ENCODE results near the gene UNC5C.
A peak's percentile ranks its signal among the peaks of the same experiment; 100 is the strongest.

The UNC5C gene

DNA sequence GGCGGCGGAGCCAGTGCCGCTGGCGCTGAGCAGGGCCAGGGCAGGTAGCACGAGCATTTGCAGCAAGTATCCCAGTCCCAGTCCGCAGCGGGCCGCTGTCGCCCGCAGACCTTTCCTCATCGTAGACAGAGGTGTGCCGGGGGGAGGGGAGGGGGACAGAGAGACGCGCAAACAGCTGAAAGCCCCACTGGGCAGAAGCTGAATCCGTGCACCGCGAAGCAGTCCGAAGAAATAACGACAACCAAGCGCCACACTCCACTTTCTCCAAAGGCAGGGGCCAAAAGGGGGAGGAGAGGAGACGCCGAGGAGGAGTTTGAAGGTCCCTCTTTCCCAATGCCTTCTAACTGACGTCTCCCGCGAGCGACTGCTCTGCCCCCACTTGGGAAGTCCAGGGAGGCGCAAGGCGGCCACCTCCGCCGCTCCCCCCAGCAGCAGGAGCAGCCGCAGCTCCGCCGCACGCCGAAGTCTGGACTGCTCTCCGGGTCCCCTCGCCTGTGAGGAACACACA lies at the start of gene UNC5C:
Gene UNC5C, minus strand, starts transcription at position 236 of the 508 bp plus-strand sequence.
- DNase-seq: no peak

DNA sequence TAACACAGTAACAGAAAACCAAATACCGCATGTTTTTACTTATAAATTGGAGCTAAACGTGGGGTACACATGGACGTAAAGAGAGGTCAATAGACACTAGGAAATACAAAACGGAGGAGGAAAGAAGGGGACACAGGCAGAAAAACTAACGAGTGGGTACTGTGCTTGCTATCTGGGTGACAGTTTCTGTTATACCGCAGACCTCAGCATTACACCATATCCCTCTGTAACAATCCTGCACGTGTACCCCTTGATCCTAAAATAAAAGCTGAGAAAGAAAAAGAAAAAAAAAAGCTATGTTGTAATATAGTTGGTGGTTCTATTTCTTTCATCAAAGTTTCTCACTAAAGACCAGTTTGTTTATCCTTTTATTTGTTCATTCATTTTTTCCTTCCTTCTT lies 47.9 kb upstream of the UNC5C start:
- no peak for DNase-seq

DNA sequence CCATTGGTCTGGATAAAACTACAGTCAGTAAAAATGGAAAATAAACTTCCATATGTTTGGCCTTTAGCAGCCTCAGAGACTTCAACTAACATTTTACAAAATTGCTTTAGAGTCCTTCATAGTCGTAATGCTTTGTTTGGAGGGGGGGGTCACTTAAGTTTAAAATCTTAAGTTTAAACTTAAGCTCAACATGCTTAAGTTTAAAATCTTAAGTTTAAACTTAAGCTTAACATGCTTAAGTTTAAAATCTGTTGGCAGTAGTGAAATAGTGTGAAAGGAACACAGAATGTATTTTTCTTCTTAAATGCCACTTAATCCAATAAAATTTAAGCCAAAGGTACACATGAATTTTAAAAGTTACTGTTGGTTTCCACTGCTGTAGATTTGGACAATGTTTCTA lies 45.9 kb upstream of the UNC5C start:
- no peak for DNase-seq

DNA sequence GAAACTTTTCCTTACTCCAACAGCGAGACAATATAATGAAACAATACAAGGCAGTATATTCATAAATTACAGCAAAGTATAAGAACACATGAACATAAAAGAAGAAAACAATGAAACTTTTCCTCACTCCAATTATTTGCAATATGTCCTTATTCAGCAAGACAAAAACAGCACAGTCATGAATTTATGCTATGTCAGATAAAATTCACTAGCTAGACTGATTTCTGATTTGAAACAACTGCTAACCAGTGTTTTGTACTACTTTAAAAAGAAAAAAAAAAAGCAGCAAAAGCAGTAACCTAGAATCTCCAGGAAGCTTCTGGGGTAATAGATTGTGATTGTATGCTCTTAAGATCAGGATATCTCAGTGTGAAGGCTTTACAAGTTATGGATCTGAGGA lies 45.2 kb upstream of the UNC5C start:
- DNase-seq: no peak

DNA sequence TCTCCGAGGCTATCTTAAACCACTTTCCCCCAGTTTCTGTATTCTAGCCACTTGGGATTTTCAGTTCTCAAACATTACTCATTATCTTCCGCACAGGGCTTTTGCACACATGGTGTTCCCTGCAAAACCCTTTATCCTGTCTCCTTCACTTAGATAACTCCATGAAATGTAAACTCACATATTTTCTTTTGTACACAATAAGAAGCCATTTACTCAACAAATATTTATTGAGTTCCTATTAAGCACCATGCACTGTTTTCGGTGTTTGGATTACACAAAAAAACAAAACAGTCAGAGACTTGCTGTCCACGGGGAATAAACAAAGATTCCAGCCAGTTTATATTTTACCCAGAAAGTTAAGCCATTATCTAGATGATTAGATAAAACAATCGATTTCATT lies 42.5 kb upstream of the UNC5C start:
- DNase-seq: no peak

DNA sequence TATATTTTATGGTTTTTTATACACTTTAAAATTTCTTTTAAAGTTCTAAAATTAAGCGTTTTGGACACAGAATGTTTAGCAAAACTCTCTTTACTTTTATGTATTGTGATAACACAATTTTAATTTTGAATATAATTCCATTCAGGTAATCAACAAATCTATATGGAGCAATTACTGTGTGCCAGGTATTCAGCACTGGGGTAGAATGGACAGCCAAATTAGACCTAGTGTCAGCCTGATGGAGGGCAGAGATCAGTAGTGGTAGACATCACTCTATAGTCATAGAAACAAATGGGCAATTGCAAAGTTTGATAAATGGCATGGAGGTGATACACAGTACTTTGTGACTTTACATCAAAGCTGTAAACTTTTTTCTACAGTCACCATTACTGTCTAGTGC lies 41.8 kb upstream of the UNC5C start:
- no peak for DNase-seq

DNA sequence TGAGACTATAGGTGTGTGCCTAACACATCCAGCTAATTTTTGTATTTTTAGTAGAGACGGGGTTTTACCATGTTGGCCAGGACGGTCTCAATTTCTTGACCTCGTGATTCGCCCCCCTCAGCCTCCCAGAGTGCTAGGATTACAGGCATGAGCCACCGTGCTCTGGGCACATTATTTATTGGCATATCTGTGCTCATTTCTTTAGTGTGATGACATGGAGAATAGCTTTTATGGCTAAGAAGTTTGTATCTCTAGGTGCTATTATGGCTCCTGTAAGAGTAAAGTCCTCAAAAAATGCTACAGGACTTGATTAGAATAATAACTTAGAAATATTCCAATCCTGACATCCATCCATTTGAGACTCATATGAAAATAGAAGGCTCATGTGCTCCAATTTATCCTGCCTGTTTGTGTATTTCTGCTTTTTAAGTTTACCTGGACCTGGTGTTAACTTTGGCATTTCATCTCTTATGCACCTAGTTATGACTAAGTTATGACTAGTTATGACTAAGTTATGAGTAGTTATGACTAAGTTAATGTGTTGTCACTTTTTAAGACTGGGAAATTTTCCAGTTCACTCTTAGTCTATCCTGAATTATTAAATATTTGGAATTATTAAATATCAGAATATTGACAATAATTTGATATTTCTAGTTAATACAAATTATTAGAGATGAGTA lies 36.4 kb upstream of the UNC5C start:
- DNase-seq: no peak

DNA sequence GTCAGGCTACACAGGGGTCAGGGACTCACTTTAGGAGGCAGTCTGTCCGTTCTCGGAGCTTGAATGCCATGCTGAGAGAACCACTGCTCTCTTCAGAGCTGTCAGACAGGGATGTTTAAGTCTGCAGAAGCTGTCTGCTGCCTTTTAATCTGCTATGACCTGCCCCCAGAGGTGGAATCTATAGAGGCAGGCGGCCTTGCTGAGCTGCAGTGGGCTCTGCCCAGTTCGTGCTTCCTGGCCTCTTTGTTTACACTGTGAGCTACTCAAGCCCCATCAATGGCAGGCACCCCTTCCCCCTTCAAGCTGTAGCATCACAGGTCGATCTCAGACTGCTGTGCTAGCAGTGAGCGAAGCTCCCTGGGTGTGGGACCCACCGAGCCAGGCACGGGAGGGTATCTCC lies 31.5 kb upstream of the UNC5C start:
- no peak for DNase-seq

DNA sequence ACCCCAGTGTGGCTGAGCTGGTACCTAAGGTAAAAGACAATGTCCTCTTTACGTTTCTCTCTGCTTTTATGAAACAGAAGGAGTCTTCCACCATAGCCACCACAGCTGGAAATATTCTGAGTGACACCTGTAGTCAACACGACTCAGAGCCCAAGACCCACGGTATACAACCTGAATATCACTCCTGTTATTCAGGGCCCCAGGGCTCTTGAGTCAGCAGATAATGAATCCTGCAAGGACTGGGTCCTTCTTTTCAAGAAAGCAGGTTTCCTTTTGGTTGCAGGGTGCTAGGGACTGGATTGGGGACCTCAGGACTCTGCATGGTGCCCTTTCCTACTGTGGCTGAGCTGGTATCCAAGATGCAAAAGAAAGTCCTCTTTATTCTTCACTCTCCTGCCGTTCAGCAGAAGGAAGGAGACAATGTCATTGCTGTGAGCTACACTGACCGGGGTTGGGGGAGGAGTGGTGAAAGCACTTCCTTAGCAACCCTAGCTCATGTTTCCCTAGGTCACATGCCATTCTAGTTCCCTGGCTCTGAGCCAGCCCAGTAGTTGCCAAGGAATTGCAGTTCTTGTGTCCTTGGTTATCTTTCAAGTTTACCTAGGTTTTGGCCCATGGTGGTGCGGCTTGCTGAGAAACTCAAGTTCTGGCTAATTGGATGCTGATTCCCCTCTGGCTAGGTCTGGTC lies 23.7 kb upstream of the UNC5C start:
- DNase-seq: no peak

DNA sequence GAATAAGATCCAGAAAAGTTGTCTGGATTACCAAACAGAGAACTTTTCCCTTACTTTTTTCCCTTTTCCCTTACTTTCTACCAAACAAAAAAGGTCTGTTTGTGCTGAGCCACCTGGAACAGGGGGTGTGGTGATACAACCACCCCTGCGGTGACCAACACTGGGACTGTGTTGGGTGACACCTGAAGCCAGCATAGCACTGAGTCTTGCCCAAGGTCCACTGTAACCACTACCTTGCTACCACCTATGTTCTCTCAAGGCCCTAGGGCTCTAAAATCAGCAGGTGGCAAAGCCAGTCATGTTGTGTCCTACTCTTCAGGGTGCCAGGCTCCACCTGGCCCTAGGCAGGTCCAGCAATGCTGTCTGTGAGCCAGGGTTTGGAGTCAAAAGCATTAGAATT lies 22.8 kb upstream of the UNC5C start:
- no peak for DNase-seq

DNA sequence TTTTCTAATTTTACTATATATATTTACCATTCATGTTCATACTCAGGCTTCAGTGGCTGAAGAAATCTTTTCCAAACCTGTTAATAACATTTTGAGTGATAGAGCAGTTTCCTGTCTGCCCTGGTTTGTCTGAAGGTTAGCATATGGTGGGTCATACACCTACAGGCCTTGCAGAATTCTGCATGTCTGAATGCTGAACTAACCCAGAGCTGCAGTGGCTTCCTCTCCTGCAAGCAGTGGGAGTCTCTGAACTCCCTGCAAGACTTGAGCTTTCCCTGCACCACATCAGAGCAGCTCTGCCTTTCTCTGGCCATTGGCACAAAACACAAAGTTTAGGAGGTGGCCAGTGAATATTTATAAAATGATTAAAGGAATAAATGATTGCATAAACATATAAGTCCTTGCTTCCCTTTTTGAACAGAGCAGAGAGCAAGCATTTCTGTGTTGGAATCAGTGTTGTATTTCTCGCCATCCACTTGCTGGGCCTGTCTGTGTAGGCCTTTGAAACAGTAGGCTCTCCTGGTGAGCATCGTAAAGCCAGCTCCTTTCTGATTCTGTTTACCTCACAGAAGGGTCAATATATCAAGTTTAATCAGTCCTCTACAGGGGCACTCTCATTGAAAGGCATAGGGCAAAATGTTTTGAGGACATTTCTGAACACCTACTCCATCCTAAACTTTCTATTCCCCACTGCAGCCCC lies 15.0 kb upstream of the UNC5C start:
- DNase-seq: no peak

DNA sequence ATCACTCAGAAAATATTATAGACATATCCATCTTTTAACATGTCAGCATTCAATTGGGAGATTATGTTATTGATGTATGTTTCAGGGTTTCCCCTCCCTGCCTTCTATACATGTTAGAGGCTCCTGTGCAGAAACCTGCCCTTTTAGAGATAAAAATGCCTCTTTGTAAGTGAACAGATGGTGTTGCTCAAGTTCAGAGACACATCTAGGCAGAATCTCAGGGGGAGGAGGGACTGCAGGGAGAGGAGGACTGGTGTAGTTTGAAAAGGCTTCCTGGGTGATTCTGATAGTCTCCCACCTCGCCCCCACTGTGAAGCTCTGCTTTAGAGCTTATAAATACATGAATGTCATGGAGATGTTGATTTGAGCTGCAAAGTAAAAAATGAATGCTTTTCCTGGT lies 12.0 kb upstream of the UNC5C start:
- no peak for DNase-seq

DNA sequence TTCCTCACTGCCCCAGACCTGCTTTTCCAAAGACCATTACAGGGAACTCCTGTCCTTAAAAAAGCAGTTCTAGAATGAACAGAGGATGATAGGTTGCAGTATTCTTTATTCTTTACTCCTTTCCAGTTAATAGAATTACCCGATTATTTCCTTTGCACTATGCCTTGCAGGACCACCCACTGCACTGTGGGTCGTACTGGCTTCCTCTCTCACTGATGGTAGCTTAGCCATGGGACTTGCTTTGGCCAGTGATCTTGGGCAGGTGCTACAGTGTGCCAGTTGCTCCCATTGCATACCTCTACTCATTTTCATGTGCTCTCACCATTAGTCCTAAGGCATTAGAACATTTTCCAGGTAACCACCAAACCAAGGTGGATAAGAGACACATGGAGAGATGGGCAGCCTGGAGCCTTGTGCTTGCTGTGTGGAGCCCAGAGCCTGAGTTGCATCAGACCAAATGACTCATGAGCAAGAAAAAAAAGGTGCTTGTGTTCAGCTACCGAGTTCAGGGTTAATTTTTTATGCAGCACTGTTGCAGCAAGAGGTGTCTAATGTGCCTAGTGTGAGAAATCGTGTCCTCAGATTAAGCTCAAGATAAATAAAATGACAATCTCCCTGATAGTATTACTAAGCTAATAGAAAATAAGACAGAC lies 7.6 kb upstream of the UNC5C start:
- no peak for DNase-seq

DNA sequence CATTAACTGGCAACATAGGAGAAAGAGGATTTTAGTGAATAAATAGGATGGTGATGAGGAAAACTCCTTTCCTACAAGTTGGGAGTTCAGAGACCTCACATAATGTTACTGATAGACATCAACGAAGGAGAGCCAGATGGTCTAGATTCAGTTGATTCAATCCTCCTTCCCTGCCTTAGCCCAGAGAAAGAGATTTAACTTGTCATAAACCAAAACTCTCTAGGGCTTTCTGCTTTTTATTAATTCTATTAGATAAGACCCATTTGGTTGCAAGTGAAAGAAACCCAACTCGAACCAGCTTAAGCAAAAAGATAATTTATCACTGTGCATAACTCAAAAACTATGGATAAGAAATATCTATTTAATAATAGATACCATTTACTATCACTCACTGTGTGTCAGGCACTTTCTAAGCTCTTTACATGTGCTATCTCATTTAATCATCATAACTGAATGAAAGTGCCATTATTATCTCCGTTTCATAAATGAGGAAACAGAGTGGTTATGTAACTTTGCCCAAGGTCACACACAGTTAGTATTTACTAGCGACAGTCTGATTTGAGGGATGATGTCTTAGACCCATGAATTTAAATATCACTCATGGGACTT lies 4.3 kb upstream of the UNC5C start:
- no peak for DNase-seq

DNA sequence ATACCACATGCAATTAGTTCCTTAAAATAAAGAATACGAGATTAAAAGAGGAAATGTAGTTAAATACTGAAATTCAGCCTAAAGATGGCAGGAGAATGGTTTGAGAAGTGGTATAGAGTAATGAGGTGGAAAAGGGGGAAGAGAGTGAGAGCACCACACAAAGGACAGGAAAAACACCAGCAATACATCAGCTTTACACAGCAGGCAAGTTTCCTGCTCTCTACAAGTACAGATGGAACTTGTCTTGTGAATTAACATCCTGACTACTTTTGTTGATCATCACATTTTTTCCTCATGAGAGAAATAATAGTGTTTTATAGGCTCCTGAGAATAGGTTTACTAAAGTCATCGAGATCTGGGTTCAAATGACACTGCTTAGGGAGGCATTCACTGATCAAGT lies 2.9 kb upstream of the UNC5C start:
- DNase-seq: no peak

DNA sequence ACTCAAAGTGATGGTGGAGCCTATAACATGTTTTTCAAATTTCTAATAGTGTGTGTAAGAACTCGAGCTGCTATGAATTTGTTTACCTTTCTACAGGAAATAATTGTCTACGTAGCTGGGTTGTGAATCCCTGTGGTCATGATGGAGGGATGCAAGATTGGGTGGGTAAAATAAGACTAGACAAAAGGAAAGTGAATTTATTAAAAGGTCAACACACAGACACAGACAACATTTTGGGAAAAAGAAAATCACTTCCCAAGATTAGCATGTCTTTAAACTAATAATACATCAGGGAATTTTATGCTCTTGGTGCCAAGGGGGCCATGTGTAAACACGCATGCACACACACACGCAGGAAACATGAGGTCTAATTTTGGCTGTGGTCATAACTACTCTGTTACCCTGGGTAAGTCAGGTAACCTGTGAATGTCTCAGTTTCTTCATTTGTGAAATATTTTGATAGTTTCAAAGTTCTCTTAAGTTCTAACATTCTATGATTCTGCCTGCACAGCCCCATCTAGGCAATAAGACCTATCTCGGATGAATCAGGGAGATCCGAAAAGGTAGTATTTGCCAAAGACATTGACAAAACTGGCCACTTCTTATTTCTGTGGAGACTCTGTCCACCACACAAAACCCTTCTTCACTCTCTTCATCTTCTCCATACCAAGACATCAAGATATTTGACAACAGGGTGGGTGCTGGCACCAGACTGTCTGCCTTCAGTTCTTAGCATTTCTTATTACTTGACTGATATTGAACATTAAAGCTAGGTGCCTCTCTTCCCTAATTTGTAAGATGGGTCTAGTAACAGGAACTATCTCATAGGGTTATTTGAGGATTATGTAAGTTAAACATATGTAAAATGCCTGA lies 1.6 kb upstream of the UNC5C start:
- no peak for DNase-seq

DNA sequence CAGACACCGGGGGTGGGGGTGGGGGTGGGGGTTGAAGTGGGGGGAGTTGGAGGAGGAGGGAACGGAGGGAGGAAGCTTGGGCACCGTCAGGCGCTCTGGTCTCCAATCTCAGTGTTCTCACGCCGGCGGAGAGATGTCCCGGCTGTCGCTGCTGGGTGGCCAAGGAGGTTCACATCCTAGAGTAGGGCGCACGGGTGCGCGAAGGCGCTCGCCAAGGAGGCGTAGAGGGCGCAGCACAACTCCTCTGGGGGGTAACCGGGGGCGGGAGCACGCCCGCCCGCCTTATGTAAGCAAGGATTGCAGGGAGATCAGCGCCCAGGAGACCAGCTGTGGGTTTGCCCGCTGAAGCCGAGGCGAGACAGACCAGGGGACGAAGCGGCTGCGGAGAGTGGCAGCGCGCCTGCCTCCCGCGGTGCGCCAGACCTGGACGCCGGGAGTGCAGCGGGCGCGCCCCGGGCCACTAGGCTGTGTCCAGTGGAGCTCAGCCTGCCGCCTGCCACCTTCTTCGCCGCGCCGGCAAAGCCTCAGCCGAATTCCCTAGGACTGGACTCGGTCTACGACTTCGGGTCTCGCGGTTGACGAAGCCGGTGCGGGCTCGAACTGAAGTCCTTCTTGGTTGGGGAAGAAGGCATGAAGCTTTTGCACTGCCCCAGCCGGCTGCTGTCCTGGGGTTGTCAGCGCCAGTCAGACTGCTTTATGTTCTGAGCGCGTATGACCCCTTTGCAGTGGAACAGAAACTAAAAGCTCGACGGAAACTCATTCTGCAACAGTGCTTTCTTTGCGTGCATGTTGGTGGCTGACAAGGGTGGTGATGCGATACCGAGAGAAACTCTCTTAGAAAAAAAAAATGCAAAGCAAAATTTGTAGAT lies 707 bp upstream of the UNC5C start:
- peak; percentile 84 for DNase-seq

DNA sequence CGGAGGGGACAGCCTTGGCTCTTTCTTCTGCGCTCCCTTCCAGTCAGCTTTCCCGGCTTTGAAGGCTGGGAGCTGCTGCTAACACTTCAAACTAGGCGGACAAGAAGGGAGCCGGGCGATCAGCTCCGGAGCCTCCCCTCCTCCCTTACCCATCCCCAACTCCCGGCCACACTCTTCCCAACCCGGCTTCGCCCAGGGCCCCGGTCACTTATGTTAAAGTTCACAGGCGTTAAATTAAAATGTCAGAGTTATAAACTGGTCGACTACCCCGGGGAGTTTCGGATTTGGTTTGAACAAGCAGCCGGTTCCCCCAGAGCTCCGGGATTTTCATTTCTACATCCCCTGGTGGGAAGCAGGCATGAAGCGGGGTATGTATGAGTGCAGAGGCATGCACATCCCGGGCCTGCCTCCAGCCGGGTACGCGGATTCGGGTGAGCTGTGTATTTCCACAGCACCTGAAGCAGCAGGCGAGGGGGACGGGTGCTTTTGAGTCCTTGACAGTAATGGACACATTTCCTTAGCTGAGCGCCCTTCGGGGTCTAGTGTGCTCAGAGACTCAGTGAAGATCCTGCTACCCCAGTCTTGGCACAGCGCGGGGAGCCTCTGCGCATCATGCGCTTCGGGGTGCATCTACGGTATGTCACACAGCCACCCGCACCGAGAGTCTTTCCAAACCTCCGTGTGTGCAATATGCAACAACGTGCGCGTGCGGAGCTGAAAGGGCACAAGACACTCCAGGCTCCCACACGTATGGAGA lies 880 bp downstream of the UNC5C start:
- DNase-seq: peak; percentile 69

DNA sequence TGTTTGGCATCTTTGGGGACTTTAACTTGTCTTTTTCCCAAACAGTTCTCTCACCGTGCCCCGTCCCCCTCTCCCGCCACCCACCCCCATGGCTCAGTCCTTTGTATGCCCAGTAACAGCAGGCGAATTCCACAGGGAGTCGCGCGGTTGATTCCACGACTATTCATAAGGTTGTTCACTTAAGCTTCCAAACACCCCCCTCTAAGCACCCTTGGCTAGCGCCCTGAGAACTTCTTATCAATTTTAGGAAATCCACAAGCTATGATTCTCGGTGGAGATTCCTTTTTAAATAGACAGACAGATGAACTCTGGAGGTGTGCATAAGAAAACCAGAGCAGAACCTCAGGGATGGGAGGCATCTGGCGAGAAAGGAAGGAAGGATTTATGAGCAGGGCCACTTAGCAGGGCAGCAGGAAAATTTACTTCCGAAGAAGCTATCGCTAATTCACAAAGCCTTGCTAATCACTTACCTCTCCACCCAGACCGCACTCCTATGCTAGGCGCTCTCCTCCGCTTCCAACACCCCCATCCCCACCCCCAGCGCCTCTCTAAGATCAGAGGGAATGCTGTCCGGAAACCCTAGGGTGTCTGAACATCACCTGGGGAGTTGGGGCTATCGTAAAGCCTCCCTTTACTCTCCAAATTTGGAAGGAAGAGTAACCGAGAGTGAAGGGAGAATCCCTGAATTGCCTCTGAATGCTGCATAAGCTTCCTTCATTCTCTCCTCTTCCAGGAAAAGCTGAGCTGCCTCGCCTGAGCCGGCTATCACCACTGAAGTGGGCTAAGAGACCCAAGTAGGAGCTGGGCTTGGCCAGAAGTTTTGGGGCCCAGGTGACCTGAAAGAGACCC lies 1.7 kb downstream of the UNC5C start:
- DNase-seq: peak; percentile 64

All from right forelimb (tissue), 1 donor.